ENCODE data around the gene GTPBP6.

DNA sequence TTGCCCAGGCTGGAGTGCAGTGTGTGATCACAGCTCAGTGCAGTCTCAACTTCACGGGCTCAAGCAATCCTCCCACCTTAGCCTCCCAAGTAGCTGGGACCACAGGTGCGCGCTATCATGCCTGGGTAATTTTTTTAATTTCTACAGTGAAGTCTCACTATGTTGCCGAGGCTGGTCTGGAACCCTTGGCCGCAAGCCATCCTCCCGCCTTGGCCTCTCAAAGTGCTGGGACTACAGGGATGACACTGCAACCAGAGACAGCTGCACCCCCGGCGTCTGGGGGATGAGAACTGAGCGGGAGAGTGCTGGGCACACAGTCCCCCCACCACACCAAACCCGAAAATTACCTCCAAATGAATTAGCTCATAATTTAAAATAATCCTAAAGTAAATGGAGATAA, 33.1 kb upstream of the GTPBP6 start:
- TF ChIP-seq, protein P1, sequence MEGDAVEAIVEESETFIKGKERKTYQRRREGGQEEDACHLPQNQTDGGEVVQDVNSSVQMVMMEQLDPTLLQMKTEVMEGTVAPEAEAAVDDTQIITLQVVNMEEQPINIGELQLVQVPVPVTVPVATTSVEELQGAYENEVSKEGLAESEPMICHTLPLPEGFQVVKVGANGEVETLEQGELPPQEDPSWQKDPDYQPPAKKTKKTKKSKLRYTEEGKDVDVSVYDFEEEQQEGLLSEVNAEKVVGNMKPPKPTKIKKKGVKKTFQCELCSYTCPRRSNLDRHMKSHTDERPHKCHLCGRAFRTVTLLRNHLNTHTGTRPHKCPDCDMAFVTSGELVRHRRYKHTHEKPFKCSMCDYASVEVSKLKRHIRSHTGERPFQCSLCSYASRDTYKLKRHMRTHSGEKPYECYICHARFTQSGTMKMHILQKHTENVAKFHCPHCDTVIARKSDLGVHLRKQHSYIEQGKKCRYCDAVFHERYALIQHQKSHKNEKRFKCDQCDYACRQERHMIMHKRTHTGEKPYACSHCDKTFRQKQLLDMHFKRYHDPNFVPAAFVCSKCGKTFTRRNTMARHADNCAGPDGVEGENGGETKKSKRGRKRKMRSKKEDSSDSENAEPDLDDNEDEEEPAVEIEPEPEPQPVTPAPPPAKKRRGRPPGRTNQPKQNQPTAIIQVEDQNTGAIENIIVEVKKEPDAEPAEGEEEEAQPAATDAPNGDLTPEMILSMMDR (IDR thresholded peaks at IDR 0.05), result no peak
- TF ChIP-seq POLR2A (IDR thresholded peaks at IDR 0.05), result no peak

All from uterus (tissue), 2 donors.